K562 (cell line): ENCODE results near the gene B3GNT9. TPM values are rescaled to one million over a fixed set of nuclear protein-coding genes. Genes with fewer than 3 reads are reported as not detected.
A peak's percentile ranks its signal among the peaks of the same experiment; 100 is the strongest.

Experiments used
- GABPB2 ChIP-seq: fragments of 250-450 bp; sonication (Bioruptor Pico); conservative IDR thresholded peaks from 2 replicates; pipeline ENCODE4 v1.5.1; 2021; ENCODE audit warnings: mild to moderate bottlenecking
- HNRNPL ChIP-seq: fragments of 200-400 bp; formaldehyde crosslinking; IDR thresholded peaks from 2 replicates; pipeline ENCODE4 v1.6.1; 2017; ENCODE audit warnings: low read depth, mild to moderate bottlenecking, low read length
- KDM2B ChIP-seq: fragments of 250-450 bp; sonication (Bioruptor Pico); IDR thresholded peaks from 2 replicates; pipeline ENCODE4 v1.8.0; 2021; ENCODE audit warnings: mild to moderate bottlenecking, moderate library complexity
- MTA2 ChIP-seq: fragments of 450-650 bp; IDR thresholded peaks from 2 replicates; pipeline ENCODE4 v1.6.1; 2016; ENCODE audit warnings: low read depth
- NONO ChIP-seq, 2 experiments: fragments of 200-400 bp in 1 of 2; fragments of 450-650 bp in 1 of 2; formaldehyde crosslinking in 1 of 2; IDR thresholded peaks; 2 replicates each; pipeline ENCODE4 v1.6.1; 2017; ENCODE audit warnings: low read depth in 2 of 2, mild to moderate bottlenecking in 2 of 2, moderate library complexity in 2 of 2, low read length in 1 of 2
- RBFOX2 ChIP-seq: fragments of 200-400 bp; formaldehyde crosslinking; IDR thresholded peaks from 2 replicates; pipeline ENCODE4 v1.6.1; 2017; ENCODE audit warnings: low read depth, mild to moderate bottlenecking, low read length, moderate library complexity
- ZNF583 ChIP-seq: fragments of 250-450 bp; sonication (Bioruptor Pico); IDR thresholded peaks from 2 replicates; pipeline ENCODE4 v1.4.0; 2020
- polyA plus RNA-seq, 8 experiments: library from polyadenylated mRNA; depleted of rRNA in 4 of 8; stranded (reverse) in 5 of 8; unstranded in 3 of 8; fragments of >200 nt; fragmentation: Nextera tagmentation in 2 of 8; fragmentation: Illumina TruSeq in 1 of 8; extraction: Ambion mirVana in 2 of 8; extraction: Trizol in 1 of 8; gene quantifications; 2 replicates each; pipeline versions ENCODE4 v1.2.1 to v1.2.3, GENCODE V29; 2011 to 2014; ENCODE audit warnings: inconsistent platforms in 1 of 8, missing spikeins in 1 of 8
- total RNA-seq, 7 experiments: library from RNA; depleted of rRNA in 6 of 7; stranded (reverse); fragments of >200 nt in 6 of 7; fragmentation: Illumina TruSeq in 2 of 7; extraction: Trizol in 2 of 7; gene quantifications; 2 replicates each; pipeline versions ENCODE4 v1.2.1 to v1.2.3, GENCODE V29; 2011 to 2021; ENCODE audit warnings: low replicate concordance in 1 of 7
- TF ChIP-seq, protein P1 (sequence below), 2 experiments: fragments of 200-800 bp in 1 of 2; sonication (Bioruptor generic) in 1 of 2; sonication (generic) in 1 of 2; formaldehyde crosslinking in 1 of 2; IDR thresholded peaks in 1 of 2; conservative IDR thresholded peaks in 1 of 2; 2 replicates each; pipeline versions ENCODE4 v1.5.0 to v1.6.1; 2016 to 2020; ENCODE audit warnings: missing compliant biosample characterization in 1 of 2, missing genetic modification characterization in 1 of 2, missing genetic modification reagents in 1 of 2
- TF ChIP-seq, protein P2 (sequence below), 2 experiments: fragments of 450-650 bp; formaldehyde crosslinking in 1 of 2; IDR thresholded peaks; 2 replicates each; pipeline versions ENCODE4 v1.4.0 to v1.6.1; 2014 to 2020; ENCODE audit warnings: mild to moderate bottlenecking in 2 of 2, borderline replicate concordance in 1 of 2, low read depth in 1 of 2
- TF ChIP-seq, protein P3 (sequence below): fragments of 250-450 bp; sonication (Bioruptor Pico); IDR thresholded peaks from 2 replicates; pipeline ENCODE4 v1.4.0; 2020; ENCODE audit warnings: mild to moderate bottlenecking, moderate library complexity
- TF ChIP-seq, protein P4 (sequence below): IDR thresholded peaks from 3 replicates; pipeline ENCODE4 v1.6.1; 2011; ENCODE audit warnings: borderline replicate concordance, mild to moderate bottlenecking; ENCODE audit not compliant: insufficient read length, insufficient read depth
- TF ChIP-seq, protein P5 (sequence below): sonication (generic); formaldehyde crosslinking; IDR thresholded peaks from 2 replicates; pipeline ENCODE4 v1.8.1; 2023; ENCODE audit warnings: mild to moderate bottlenecking, missing genetic modification reagents

The B3GNT9 gene
- total and polyA plus RNA-seq, 9 of the 15 experiments (the other 6 are each of a cell fraction or from before 2014, with no cell fraction given): 0.01 to 1.8 (median 1.1) TPM; not detected in 1

DNA sequence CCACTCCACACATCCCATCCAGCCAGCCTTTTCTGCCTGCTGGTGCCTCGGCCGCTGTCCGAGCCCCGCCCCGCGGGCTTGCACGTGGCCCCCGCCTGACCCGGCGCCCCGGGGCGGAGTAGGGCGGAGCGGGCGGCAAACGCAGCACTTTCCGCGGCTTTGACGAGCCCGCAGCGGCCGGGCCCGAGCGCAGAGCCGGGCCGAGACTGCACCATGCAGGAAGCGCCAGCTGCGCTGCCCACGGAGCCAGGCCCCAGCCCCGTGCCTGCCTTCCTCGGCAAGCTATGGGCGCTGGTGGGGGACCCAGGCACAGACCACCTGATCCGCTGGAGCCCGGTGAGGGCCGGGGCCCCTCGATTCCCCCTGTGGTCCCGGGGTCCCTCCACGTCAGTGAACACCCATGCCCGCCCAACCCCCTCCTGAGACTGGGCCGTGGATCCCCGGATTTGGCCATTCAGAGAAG, 13.8 kb upstream of the B3GNT9 start, which contains the start of gene HSF4 (continued):
- TF ChIP-seq, protein P1, sequence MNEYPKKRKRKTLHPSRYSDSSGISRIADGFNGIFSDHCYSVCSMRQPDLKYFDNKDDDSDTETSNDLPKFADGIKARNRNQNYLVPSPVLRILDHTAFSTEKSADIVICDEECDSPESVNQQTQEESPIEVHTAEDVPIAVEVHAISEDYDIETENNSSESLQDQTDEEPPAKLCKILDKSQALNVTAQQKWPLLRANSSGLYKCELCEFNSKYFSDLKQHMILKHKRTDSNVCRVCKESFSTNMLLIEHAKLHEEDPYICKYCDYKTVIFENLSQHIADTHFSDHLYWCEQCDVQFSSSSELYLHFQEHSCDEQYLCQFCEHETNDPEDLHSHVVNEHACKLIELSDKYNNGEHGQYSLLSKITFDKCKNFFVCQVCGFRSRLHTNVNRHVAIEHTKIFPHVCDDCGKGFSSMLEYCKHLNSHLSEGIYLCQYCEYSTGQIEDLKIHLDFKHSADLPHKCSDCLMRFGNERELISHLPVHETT (CRISPR knock-in tag; conservative IDR thresholded peaks at IDR 0.05 in 1 of 2, IDR thresholded peaks at IDR 0.05 in 1 of 2): peak in 1 of 2 experiments; percentile 55; a peak in 1 of 4 replicates
- peak; percentile 76; the same call in 1 of the 2 replicates for TF ChIP-seq HNRNPL
- TF ChIP-seq ZNF583 (CRISPR knock-in tag): 0 out of 2 replicates have a peak, but pooled peaks have one; percentile 36
- TF ChIP-seq, protein P2, sequence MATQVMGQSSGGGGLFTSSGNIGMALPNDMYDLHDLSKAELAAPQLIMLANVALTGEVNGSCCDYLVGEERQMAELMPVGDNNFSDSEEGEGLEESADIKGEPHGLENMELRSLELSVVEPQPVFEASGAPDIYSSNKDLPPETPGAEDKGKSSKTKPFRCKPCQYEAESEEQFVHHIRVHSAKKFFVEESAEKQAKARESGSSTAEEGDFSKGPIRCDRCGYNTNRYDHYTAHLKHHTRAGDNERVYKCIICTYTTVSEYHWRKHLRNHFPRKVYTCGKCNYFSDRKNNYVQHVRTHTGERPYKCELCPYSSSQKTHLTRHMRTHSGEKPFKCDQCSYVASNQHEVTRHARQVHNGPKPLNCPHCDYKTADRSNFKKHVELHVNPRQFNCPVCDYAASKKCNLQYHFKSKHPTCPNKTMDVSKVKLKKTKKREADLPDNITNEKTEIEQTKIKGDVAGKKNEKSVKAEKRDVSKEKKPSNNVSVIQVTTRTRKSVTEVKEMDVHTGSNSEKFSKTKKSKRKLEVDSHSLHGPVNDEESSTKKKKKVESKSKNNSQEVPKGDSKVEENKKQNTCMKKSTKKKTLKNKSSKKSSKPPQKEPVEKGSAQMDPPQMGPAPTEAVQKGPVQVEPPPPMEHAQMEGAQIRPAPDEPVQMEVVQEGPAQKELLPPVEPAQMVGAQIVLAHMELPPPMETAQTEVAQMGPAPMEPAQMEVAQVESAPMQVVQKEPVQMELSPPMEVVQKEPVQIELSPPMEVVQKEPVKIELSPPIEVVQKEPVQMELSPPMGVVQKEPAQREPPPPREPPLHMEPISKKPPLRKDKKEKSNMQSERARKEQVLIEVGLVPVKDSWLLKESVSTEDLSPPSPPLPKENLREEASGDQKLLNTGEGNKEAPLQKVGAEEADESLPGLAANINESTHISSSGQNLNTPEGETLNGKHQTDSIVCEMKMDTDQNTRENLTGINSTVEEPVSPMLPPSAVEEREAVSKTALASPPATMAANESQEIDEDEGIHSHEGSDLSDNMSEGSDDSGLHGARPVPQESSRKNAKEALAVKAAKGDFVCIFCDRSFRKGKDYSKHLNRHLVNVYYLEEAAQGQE (IDR thresholded peaks at IDR 0.05; ENCODE audit: borderline replicate concordance): peak; percentile 79
- TF ChIP-seq, protein P2 (CRISPR knock-in tag; IDR thresholded peaks at IDR 0.05; ENCODE audit: low read depth): 0 out of 2 replicates have a peak, but pooled peaks have one; percentile 27
- TF ChIP-seq NONO (IDR thresholded peaks at IDR 0.05; ENCODE audit: low read depth in 2 of 2, low read length in 1 of 2): peak in 1 of 2 experiments; percentile 66; a peak in 2 of 4 replicates
- peak; percentile 54; the same call in 1 of the 2 replicates for TF ChIP-seq KDM2B (CRISPR knock-in tag)
- TF ChIP-seq, protein P3, sequence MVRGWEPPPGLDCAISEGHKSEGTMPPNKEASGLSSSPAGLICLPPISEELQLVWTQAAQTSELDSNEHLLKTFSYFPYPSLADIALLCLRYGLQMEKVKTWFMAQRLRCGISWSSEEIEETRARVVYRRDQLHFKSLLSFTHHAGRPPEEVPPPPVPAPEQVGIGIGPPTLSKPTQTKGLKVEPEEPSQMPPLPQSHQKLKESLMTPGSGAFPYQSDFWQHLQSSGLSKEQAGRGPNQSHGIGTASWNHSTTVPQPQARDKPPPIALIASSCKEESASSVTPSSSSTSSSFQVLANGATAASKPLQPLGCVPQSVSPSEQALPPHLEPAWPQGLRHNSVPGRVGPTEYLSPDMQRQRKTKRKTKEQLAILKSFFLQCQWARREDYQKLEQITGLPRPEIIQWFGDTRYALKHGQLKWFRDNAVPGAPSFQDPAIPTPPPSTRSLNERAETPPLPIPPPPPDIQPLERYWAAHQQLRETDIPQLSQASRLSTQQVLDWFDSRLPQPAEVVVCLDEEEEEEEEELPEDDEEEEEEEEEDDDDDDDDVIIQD: no peak
- TF ChIP-seq MTA2: no peak
- TF ChIP-seq GABPB2 (CRISPR knock-in tag): no peak
- TF ChIP-seq, protein P4, sequence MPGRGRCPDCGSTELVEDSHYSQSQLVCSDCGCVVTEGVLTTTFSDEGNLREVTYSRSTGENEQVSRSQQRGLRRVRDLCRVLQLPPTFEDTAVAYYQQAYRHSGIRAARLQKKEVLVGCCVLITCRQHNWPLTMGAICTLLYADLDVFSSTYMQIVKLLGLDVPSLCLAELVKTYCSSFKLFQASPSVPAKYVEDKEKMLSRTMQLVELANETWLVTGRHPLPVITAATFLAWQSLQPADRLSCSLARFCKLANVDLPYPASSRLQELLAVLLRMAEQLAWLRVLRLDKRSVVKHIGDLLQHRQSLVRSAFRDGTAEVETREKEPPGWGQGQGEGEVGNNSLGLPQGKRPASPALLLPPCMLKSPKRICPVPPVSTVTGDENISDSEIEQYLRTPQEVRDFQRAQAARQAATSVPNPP: no peak
- TF ChIP-seq, protein P5, sequence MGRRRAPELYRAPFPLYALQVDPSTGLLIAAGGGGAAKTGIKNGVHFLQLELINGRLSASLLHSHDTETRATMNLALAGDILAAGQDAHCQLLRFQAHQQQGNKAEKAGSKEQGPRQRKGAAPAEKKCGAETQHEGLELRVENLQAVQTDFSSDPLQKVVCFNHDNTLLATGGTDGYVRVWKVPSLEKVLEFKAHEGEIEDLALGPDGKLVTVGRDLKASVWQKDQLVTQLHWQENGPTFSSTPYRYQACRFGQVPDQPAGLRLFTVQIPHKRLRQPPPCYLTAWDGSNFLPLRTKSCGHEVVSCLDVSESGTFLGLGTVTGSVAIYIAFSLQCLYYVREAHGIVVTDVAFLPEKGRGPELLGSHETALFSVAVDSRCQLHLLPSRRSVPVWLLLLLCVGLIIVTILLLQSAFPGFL (CRISPR knock-in tag): peak; percentile 64; the same call in 1 of the 2 replicates
- peak; percentile 71 for TF ChIP-seq RBFOX2
